Dedifferentiated amniotic fluid mesenchymal stem cell (primary cell): ENCODE results near the gene TULP4.
A peak's percentile ranks its signal among the peaks of the same experiment; 100 is the strongest.
"Not testable (repeated sequence)": the region's sequence is repeated elsewhere in the genome, so short reads cannot be mapped to it uniquely, and the experiment has no call there.

Experiments
- DNase-seq: peaks from one replicate; pipeline ENCODE4 v3.0.0-alpha.2; 2016; ENCODE audit errors: extremely low spot score

Gene TULP4

DNA sequence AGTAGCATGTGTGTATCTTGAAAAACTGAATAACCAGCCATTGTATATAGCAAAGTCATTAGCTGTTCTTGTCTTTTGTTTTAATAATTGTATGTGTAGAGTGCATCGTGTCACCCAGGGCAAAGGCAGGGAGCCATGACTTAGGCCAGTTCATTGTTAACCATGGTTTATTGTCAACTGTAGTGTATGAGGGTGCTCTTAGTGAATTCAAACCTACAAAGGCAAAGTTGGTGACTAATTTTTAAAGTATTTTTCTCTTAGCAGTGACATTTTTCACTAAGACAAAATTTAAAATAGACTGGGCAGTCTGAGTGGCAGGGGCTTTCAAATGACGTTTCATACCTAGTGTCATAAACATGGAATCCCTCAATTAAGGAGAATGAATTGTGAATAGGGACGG lies 79.0 kb downstream of the TULP4 start:
- DNase-seq, result no peak

DNA sequence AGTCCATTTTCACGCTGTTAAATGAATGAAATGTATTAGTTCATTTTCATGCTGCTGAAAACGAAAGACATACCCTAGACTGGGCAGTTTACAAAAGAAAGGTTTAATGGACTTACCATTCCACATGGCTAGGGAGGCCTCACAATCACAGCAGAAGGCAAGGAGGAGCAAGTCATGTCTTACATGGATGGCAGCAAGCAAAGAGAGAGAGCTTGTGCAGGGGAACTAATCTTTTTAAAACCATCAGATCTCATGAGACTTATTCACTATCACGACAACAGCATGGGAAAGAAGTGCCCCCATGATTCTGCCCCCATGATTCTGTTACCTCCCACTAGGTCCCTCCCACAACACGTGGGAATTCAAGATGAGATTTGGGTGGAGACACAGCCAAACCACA lies 79.7 kb downstream of the TULP4 start:
- not testable (repeated sequence) for DNase-seq

DNA sequence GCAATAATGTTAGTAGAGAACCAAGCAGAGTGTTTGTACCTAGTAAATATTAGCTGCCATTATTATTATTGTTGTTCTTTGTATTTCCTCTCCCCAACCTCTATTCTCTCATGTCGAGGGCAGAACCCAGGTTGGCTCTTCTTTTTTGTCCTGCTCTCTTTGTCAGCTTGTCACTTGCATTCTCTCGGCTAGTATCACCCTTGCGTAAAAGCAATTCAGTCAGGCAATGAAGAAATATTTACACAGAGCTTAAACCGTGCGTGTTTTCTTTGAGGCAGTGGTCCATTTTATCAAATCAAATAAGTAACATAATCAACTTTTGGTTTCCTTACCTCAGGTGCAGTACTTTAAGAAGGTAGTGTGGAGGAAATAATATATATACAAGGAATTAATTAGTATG lies 83.9 kb downstream of the TULP4 start:
- DNase-seq, result no peak

DNA sequence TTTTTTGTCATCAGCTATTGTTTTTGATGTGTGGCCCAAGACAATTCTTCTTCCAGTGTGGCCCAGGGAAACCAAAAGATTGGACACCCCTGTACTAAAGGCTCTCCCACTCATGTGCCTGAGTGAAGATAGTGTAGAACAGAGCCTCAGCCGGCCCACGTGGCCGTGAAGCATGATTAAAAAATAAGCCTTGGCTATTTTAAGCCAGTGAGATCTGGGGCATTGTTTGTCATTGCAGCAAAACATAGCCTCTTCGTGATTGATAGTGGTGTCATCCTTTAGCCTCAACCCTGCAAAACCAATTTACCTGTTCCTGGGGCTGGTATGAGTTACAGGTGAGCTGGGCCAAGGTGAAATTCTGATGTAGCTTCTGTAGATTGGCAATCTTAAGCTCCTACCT lies 85.3 kb downstream of the TULP4 start:
- no peak for DNase-seq

DNA sequence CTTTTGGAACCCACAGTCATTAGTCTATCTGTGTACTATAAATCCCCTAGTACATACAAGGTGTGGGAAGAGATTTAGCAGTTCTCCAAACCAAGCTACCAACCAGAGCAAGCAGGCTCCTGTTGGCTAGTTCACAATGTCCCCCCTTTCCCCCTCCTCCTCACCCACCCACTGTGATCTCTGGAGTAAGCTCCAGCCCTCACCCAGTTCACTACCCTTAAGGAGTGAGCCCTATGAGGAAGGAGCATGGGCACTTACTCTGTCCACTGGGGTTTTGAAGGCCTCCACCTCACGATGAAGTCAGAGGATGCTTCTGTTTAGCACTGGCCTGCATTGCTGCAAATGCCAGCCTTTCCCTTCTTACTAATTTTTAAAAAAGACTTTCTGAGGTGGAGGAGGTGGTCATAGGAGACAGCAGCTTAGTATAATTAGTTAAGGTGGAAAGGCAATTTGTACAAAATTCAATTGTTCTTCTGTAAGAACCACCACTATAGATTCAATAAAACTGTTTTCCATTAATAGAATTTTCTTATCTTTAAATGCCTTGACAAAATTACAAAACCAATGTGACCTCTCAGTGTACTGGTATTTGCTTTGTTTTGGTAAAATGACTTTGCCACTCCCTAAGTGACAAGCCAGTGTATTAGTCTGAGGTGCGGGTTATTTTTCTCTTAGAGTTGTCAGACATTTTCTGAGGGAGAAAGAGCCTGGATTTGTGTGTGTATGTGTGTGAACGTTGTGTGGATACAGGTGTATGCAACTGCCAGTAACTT lies 86.2 kb downstream of the TULP4 start:
- no peak for DNase-seq

DNA sequence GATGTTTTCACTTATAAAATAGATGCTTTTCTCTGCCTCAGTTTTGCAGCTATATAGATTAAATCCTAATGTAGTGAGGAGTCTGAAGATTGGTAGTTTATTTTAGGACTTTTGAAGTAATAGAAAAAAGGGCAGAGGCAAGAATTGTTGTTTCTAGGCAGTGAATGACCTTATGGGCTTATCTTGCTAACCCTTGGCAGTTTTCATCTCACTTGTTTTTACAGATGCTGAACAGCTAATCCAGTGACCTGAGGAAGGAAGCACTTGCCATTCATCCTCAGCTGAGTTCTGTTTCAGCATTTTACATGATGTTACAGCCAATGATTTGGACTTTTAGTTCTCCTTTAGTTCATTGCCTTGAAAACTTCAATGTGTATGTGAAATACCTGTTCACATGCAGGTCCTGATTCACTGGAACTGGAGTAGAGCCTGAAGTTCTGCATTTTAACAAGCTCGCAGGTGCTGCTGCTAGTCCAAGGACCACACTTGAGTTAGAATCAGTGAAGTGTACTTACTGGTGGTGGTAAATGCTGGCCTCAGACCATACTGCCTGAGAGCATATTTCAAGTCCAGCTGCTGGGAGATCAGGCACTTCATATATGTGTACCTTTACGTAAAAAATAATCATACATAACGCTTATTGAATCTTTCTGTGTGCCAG lies 86.9 kb downstream of the TULP4 start:
- no peak for DNase-seq

DNA sequence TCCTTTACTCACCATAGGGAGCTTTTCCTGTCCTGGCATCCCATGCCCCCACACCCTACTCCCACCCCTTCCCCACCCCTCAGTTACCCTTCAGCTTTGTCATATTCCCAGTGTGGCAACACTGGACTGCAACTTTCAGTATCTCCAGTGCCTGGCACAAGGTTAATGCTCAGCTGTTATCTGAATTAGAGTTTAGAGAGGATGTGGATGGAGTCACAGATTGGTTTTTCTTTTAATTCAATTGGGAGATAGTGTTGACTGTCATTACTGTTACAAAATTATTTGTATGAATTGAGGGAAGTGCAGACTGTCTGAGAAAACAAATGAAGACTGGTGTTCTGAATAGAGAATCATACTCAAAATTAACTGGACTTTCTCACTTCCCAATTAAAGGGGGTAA lies 89.9 kb downstream of the TULP4 start:
- no peak for DNase-seq

DNA sequence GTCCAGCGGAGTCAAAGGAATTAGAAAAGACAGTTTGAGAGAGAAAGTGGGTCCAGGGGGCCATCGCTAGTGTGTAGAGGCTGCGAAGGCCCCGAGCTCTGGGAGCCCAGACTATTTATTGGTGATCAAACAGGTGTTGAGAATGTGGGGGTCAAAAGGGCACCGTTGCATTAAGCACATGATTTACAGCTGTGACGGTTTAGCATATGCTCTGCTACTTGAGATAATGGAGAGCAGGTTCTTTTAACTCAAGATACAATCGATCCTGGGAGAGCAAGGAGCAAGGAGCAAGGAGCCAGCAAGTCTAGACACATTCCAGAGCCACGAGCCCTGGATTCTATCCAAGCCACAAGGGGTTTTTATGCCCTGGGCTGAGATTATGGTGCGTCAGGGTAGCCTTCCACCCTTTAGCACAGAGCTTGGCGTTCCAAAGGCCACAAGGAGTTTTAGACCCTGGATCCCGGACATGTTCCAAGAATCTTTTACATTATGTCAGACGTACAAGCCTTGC lies 93.1 kb downstream of the TULP4 start:
- DNase-seq, result not testable (repeated sequence)

DNA sequence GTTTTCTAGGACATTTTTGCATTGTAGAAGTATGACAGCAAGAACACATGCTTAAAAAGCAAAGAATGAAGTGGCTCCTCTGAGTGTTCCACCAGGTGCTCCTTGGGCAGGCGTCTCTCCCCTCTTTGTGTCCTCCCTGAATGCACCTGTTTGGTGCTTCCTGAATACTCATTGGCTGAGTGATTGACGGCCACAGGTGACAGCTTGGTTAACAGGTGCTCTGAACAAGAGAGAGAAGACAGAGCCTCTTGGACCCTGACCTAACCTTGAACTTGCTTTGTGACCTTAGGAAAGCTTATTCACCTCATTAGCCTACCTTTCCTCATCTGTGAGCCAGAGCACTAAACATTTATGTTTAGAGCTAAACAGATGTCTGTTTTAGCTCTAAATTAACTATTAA lies 93.7 kb downstream of the TULP4 start:
- no peak for DNase-seq

DNA sequence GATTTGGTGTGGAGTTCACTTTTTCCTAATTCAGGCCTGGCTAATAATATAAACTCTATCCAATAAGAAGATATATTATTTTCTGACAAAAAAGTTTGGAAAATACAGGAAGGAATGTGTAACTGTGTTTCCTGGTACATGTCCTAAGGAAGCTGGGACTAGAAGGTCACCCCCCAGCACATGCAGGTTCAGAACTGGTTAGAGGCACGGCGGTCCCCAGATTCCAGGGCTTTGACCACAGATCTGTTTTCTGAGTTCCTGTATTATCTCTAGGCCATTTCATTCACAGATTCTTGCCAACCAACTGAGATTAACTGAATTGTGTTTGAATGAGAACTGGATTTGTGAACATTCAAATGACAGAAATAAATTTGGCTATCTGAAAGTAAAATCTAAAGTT lies 94.5 kb downstream of the TULP4 start:
- no peak for DNase-seq

DNA sequence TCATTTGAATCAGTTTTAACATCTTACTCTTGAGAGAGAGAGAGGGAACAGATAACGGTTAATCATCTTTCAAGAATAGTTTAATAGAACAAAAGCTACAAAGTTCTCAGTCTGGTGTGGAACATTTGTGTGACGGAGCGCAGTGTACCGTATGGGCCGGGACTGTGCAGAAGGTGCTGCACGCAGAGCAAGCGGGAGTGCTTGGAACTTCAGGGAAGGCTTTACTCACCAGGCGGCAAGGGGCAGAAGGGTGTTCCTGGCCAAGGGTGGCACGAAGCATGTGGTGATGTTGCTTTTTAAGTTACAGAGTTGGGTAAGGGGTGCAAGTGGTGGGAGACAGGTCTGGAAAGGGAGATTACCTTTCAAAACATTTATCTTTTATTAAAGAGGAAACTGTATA lies 95.7 kb downstream of the TULP4 start:
- DNase-seq, result no peak

DNA sequence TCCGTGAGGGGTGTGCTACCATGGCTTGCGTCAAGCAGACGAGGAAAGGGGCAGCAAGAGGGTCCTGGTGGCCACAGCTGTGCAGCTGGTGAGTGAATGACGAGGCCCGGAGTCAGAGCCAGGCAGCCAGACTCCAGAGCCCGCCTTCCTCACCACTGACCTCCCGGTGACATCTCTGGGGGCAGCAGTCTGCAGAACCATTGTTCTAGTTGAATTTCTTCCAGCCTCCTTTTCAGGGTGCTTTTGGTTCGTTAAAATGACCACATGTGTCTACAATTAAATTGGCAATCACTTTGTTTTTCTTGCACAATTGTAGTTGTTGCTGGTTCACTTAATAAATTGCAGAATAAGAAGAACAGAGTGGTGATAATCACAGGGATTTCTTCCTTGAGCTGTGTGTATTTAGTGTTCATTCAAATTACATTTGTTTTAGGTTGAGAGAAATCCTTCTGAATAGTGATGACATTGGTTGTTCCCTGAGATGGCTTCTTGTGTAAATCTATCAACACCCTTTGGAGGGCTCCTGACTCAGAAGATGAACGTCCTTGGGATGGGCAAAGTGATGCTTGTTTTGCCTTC lies 96.4 kb downstream of the TULP4 start:
- DNase-seq, result no peak

DNA sequence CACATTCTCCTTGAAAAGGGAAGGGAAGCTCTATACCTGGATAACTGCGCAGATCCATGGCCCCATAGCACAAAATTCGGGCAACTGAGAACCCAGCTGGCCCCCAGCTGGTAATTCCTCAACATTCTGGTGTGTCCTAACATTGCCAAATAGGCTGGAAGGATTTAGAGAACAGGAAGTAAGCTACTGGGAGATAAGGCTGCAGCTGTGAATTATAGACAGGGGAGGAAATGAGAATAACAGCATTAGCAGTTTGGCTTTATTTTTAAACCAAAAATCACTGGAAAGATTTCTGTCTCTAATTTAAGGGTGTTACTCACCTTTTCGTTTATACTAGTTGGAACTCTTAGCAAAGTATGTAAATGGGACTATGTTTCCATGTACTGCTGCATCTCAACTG lies 97.2 kb downstream of the TULP4 start:
- no peak for DNase-seq

DNA sequence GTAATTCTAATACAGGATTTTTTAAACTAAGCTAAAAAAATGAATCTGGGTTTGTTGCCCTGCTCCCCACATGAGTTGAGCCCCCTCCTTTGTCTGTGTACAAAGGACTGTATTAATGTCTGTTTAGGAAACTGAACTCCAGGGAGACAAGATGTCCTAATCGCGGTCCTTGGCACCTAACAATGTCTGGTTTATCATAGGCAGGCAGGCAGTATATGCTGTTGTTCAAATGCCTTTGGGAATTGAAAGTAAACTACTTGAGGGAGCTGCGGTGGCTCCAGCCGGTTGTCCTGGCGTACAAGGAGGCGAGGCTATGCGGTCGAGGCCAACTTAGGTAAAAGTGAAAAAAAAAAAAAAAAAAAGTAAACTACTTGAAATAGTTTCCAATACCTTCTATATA lies 98.5 kb downstream of the TULP4 start:
- no peak for DNase-seq

DNA sequence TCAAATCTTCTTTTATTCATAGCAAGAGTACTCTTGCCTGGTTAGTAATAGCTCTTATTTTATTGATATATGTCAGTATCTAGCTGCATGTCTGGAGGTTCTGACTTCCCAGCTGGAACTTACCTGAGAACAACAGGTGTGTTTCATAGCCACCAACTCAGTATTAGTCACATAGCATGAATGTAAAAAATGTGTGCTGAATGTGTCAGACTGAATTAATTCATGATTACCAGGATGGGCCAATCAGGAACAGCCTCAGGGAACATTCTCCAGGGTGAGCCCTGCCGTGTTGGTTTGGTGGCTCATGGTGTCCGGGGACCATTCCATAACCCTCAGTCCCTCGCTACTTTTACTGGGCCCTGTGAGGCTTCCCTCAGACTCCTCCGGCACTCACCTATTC lies 99.7 kb downstream of the TULP4 start:
- DNase-seq, result no peak

DNA sequence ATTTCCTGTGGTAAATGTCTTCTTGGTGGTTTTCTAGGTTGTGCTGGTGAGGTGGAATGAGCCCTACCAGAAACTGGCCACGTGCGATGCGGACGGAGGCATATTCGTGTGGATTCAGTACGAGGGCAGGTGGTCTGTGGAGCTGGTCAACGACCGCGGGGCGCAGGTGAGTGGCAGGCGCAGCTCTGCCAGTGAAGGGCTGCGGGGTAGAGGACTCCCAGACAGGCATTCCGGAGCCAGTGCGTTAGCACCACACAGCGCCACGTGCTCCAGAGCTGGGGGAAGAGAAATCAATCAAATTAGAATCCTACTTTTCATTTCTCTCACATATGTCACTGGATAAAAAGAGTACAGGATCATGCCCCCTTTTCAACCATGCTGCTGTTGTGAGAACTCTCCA lies 100.8 kb downstream of the TULP4 start:
- DNase-seq, result no peak

DNA sequence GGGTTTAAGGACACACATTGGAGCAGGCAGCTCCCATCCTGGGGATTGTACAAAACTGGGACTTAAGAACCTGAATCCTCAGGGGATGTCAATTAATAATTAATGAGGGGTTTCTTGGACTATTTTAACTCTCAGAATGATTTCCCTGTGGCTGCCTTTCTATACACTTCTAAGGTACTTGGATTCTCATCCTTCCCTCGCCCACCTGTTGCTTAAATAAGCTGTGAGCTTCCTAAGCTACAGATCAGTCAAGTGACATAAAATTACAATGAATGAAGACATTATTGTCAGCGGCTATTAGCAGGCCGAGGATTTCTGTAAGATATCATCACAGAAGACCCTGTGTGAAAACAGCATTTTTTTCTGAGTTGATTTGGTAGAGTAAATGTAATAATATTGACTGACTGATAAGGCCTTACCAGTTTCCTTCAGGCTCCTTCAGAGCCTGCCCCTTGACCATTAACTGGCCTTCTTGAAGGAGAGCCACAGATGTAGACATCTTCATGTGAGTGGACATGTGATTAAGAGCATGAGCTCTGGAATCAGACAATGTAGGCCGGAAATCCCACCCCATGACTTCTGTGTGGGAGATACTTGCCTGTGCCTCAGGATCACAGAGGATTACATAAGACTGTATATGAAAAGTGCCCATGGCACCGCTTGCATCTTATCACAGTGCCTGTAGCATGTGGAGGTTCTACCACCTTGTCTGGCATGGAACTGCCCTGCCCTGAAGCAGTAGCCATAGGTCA lies 101.7 kb downstream of the TULP4 start:
- no peak for DNase-seq

DNA sequence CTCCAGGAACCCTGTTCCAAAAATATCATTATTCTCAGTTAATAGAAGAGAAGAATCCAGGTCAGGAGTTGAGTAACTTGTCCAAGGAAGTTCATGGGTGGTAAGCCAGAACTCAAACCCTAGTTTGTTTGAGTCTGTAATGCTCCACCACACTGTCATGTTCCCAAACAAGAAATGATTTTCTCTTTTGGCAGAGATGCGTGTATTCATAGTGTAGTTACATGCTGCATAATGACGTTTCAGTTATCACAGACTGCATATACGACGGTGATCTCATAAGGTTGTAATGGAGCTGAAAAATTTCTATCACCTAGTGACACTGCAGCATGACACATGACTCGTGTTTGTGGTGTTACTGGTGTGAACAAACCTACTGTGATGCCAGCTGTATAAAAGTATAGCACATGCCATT lies 102.6 kb downstream of the TULP4 start:
- no peak for DNase-seq

DNA sequence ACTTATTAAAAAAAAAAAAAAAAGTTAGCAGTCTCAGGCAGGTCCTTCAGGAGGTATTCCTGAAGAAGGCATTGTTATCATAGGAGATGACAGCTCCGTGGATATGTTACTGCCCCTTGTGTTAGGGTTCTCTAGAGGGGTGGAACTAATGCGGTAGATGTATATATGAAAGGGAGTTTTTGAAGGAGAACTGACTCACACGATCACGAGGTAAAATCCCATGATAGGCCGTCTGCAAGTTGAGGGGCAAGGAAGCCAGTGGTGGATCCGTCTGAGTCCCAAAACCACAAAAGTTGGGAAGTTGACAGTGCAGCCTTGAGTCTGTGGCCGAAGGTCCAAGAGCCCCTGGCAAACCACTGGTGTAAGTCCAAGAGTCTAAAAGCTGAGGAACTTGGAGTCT lies 103.4 kb downstream of the TULP4 start:
- DNase-seq, result no peak

DNA sequence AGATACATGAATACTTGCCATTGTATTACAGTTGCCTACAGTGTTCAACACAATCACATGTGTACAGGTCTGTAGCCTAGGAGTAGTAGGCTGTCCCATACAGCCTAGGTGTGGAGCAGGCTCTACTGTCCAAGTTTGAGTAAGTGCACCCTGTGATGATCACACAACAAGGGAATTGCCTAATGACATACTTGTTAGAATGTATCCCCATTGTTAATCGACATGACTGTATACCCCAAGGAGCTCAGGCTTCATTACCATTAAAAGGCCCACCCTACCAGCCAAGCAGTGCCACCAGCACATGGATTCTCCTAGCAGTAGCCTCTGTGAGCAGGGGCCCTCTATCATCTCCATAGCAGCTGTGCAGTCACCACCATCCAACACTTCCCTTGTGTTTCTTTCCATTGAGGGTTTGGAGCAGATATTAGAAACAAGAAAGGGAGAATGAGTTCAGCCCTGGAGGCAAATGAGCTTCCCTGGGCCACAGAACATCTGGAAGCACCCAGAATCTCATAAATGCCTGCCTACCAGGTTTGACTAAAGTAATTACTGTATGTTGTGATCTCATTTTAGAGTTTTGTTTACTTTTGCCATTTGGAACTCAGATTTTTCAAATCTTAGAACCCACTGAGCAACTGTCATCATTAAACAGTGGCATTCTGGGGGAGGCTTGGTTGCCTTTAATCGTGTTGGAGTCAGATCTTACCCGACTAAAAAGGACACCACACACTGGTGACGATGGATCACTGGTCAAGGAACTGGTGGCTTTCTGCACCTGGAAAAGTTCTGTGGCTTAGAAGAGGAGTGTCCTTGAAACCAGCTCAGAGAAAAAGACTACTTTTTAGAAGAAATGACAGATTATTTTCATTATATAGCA lies 104.9 kb downstream of the TULP4 start:
- no peak for DNase-seq

DNA sequence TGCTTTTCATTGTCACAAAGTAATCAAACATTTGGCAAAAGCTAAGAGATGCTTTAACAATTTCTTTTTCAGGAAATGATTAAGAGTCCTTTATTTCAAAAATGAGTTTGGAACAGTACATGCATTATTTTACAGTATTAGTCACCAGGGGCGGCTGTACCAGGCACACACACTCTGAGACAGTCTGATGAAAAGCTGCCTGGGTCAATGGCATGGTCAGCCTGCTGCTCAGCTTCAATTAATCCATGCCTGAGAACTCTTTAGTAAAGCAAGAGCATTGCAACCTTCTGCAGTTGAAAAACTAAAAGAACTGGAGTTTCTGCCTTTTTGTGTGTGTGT lies 105.5 kb downstream of the TULP4 start:
- peak; percentile 44 for DNase-seq

DNA sequence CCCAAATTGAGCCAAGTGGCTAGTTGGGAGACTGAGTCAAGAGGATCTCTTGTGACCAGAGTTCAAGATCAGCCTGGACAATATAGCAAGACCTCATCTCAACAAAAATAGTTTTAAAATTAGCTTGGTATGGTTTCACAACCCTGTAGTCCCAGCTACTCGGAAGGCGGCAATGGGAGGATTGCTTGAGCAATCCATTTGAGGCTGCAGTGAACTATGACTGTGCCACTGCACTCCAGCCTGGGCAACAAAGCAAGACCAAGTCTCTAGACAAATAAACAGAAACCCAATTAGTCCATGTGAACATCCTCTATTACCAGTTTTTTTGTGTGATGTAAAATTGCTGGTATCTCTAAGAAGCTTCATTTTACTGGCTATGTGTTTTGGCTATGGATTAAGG lies 106.2 kb downstream of the TULP4 start:
- DNase-seq, result no peak
